Measurements from ENCODE around the gene PATJ.
A peak's percentile ranks its signal among the peaks of the same experiment; 100 is the strongest.

PATJ gene

GRCh38 chr1:62038594-62039284 lies 296.5 kb downstream of the PATJ start:
- peak; percentile 9 for DNase-seq (ENCODE audit: low read depth)
- no peak overlapping the region for H3K4me3 ChIP-seq (ENCODE audit: low read length)
- peak; percentile 25 for TF ChIP-seq CTCF (IDR thresholded peaks at IDR 0.05; ENCODE audit: insufficient read depth, low read depth, low read length, missing control alignments)

GRCh38 chr1:62040450-62040849 lies 298.2 kb downstream of the PATJ start:
- peak; percentile 59 for DNase-seq (ENCODE audit: low read depth)

GRCh38 chr1:62040973-62041372 lies 298.7 kb downstream of the PATJ start:
- TF ChIP-seq CTCF (IDR thresholded peaks at IDR 0.05; ENCODE audit: insufficient read depth, low read depth, low read length, missing control alignments): no peak
- DNase-seq (ENCODE audit: low read depth): no peak
- H3K4me3 ChIP-seq (ENCODE audit: low read length): no peak overlapping the region

More at GRCh38 chr1:62040450-62040849, 298.2 kb downstream of the PATJ start:
- no peak overlapping the region for H3K4me3 ChIP-seq (ENCODE audit: low read length)
- TF ChIP-seq CTCF (IDR thresholded peaks at IDR 0.05; ENCODE audit: insufficient read depth, low read depth, low read length, missing control alignments): no peak

GRCh38 chr1:62043154-62043553 lies 300.9 kb downstream of the PATJ start:
- no peak for TF ChIP-seq CTCF (IDR thresholded peaks at IDR 0.05; ENCODE audit: insufficient read depth, low read depth, low read length, missing control alignments)
- DNase-seq (ENCODE audit: low read depth): no peak
- no peak overlapping the region for H3K4me3 ChIP-seq (ENCODE audit: low read length)

GRCh38 chr1:62045574-62045973 lies 303.3 kb downstream of the PATJ start:
- no peak overlapping the region for H3K4me3 ChIP-seq (ENCODE audit: low read length)
- TF ChIP-seq CTCF (IDR thresholded peaks at IDR 0.05; ENCODE audit: insufficient read depth, low read depth, low read length, missing control alignments): no peak
- peak; percentile 67 for DNase-seq (ENCODE audit: low read depth)

GRCh38 chr1:62046927-62047326 lies 304.6 kb downstream of the PATJ start:
- DNase-seq (ENCODE audit: low read depth): no peak
- no peak overlapping the region for H3K4me3 ChIP-seq (ENCODE audit: low read length)
- TF ChIP-seq CTCF (IDR thresholded peaks at IDR 0.05; ENCODE audit: insufficient read depth, low read depth, low read length, missing control alignments): no peak

- no peak for DNase-seq (ENCODE audit: low read depth)
- TF ChIP-seq CTCF (IDR thresholded peaks at IDR 0.05; ENCODE audit: insufficient read depth, low read depth, low read length, missing control alignments): no peak
- no peak overlapping the region for H3K4me3 ChIP-seq (ENCODE audit: low read length)
Measured at GRCh38 chr1:62050165-62050564, 307.9 kb downstream of the PATJ start.

Measured in epithelial cell of esophagus (primary cell).